HCT116 (cell line): Measurements from ENCODE around the gene PPP1R16B.

ENCODE experiments used
- CBX3 ChIP-seq: IDR thresholded peaks from 2 replicates; pipeline ENCODE4 v1.6.1; 2012; ENCODE audit warnings: low read depth
- CTCF ChIP-seq, 3 experiments: fragments of 200-600 bp in 1 of 3; sonication (generic) in 1 of 3; IDR thresholded peaks in 2 of 3; conservative IDR thresholded peaks in 1 of 3; 2 replicates each; pipeline ENCODE4 v1.5.1; 2012 to 2017; ENCODE audit warnings: low read depth in 2 of 3, low read length in 2 of 3, antibody characterized with exemption in 1 of 3, borderline replicate concordance in 1 of 3, control low read depth in 1 of 3, mild to moderate bottlenecking in 1 of 3, mixed read lengths in 1 of 3, mixed run types in 1 of 3, moderate library complexity in 1 of 3; ENCODE audit not compliant: insufficient read depth in 1 of 3
- JUND ChIP-seq: IDR thresholded peaks from 2 replicates; pipeline ENCODE4 v1.6.1; 2012
- POLR2A ChIP-seq: IDR thresholded peaks from 2 replicates; pipeline ENCODE4 v1.7.0; 2011; ENCODE audit warnings: borderline replicate concordance; ENCODE audit not compliant: insufficient read depth, insufficient read length; ENCODE audit errors: extremely low read depth
- POLR2AphosphoS5 ChIP-seq: IDR thresholded peaks from 2 replicates; pipeline ENCODE4 v1.6.1; 2011; ENCODE audit warnings: mild to moderate bottlenecking, low read depth, low read length, moderate library complexity
- RAD21 ChIP-seq: IDR thresholded peaks from 2 replicates; pipeline ENCODE4 v1.6.1; 2012; ENCODE audit warnings: low read depth, mild to moderate bottlenecking
- REST ChIP-seq: IDR thresholded peaks from 2 replicates; pipeline ENCODE4 v1.6.1; 2012; ENCODE audit warnings: low read depth
- SRF ChIP-seq: IDR thresholded peaks from 2 replicates; pipeline ENCODE4 v1.6.1; 2012; ENCODE audit warnings: low read depth
- TCF7L2 ChIP-seq: IDR thresholded peaks from 2 replicates; pipeline ENCODE4 v1.7.0; 2011; ENCODE audit warnings: borderline replicate concordance, inconsistent platforms; ENCODE audit not compliant: insufficient read depth, insufficient read length; ENCODE audit errors: extremely low read depth
- ZNF274 ChIP-seq: fragments of 200-500 bp; sonication (Bioruptor generic); IDR thresholded peaks from 2 replicates; pipeline ENCODE4 v1.6.1; 2014; ENCODE audit warnings: mild to moderate bottlenecking, low read depth, low read length, inconsistent platforms

DNA sequence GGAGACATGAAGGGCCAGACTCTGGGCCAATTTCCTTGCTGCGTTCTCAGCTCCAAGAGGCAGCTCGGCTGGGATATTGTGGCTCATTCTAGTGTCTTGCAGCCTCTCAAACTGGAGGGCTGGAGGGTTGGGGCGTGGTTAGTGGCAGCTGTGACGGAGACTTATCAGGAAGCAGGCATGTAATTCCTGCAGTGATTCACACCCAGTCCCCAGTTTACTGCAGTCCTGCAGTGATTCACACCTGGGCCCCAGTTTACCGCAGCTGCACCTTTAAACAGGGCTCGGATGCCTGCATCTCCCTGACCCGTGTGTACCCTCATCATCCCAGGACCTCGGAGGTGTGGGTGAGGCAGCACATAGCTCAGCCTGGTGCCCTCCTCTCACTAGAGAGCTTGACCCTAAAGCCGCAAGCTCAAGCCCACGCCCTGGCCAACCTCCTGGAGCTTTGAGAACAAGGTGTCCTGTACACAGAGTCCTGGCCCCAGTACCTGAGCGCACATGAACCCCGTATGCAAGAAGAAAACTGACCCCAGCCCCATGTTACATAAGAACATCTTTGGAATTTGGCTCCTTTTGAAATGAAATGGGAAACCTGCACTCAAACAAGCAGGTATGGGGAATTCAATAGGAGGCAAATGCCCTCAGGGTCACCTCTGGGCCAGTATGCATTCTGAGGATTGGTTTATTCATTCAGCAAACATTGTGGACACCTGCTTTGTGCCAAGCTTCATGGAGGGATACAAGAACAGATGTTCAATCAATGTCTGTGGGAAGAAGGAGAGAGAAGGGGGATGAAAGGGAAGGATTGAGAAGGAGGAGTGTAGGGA, 65.4 kb downstream of the PPP1R16B start:
- TF ChIP-seq CBX3 (no peak), CTCF (IDR thresholded peaks at IDR 0.05 in 2 of 3, conservative IDR thresholded peaks at IDR 0.05 in 1 of 3; ENCODE audit: borderline replicate concordance in 1 of 3, insufficient read depth in 1 of 3, low read depth in 2 of 3, low read length in 2 of 3) (no peak), POLR2A (no peak), POLR2AphosphoS5 (no peak), ZNF274 (no peak), RAD21 (no peak), TCF7L2 (no peak), JUND (peak; percentile 24; the same call in 1 of the 2 replicates), REST (no peak), SRF (no peak)
